Small intestine (tissue), 7 donors: ENCODE data around the gene KIAA1328. TPM values are rescaled to one million over a fixed set of nuclear protein-coding genes. Genes with fewer than 3 reads are reported as not detected.
"Not testable (repeated sequence)": the region's sequence is repeated elsewhere in the genome, so short reads cannot be mapped to it uniquely, and the experiment has no call there.

Source experiments
- DNase-seq, 2 donors: peaks; one replicate each; pipeline versions ENCODE4 v3.0.0 to v3.0.0-alpha.2; 2013
- FAIRE-seq: peaks from 2 replicates; lab custom pipeline; 2012; peaks lifted over from hg19 to GRCh38; lab: Jason Lieb, UNC
- H3K27ac ChIP-seq, 3 donors: one replicate each; pipeline ENCODE4 v1.5.1; 2013; ENCODE audit warnings: low read length in 2 of 3, mild to moderate bottlenecking in 2 of 3, control low read depth in 1 of 3, inconsistent platforms in 1 of 3, low read depth in 1 of 3, moderate library complexity in 1 of 3
- H3K27me3 ChIP-seq, 3 donors: one replicate each; pipeline ENCODE4 v1.6.1; 2013; ENCODE audit warnings: low read length in 3 of 3, inconsistent platforms in 1 of 3; ENCODE audit not compliant: control insufficient read depth in 3 of 3, insufficient read depth in 3 of 3
- H3K36me3 ChIP-seq, 3 donors: one replicate each; pipeline ENCODE4 v1.6.1; 2013; ENCODE audit warnings: low read length in 3 of 3, inconsistent platforms in 1 of 3, low read depth in 1 of 3, mild to moderate bottlenecking in 1 of 3, moderate library complexity in 1 of 3; ENCODE audit not compliant: control insufficient read depth in 3 of 3, insufficient read depth in 2 of 3
- H3K4me1 ChIP-seq, 3 donors: one replicate each; pipeline ENCODE4 v1.6.1; 2013; ENCODE audit warnings: low read length in 2 of 3, inconsistent platforms in 1 of 3, low read depth in 1 of 3, mild to moderate bottlenecking in 1 of 3, moderate library complexity in 1 of 3; ENCODE audit not compliant: control insufficient read depth in 3 of 3, insufficient read depth in 2 of 3
- H3K4me3 ChIP-seq, 3 donors: one replicate each; pipeline ENCODE4 v1.5.1; 2013; ENCODE audit warnings: low read length in 3 of 3, control low read depth in 1 of 3, inconsistent platforms in 1 of 3, low read depth in 1 of 3, mild to moderate bottlenecking in 1 of 3, moderate library complexity in 1 of 3
- H3K9me3 ChIP-seq, 2 donors: one replicate each; pipeline ENCODE4 v1.6.1; 2013; ENCODE audit warnings: low read depth in 1 of 2, low read length in 1 of 2; ENCODE audit not compliant: control insufficient read depth in 2 of 2, insufficient read depth in 1 of 2
- WGBS, 3 donors: extraction: QIAGEN DNeasy Blood & Tissue Kit; methylation state at CpG; one replicate each; pipeline ENCODE4 v1.1.7; 2013; 5-methylcytosine and 5-hydroxymethylcytosine counted together
- polyA plus RNA-seq, 4 donors: library from polyadenylated mRNA; stranded (reverse) in 3 of 4; unstranded in 1 of 4; fragments of 200-250 nt in 3 of 4; fragments of 120-200 nt in 1 of 4; gene quantifications; one replicate each; pipeline versions ENCODE4 v1.2.1 to v1.2.3, GENCODE V29; 2013
- donor health status: healthy with polysubstance abuse.
- donor health status: control.
- donor health status: control.
- donor health status: Bipolar disorder and iron deficiency.
- donor health status: healthy.

The KIAA1328 gene
- polyA plus RNA-seq, 4 donors, result 1.8 to 6.8 (median 2.6) TPM

DNA sequence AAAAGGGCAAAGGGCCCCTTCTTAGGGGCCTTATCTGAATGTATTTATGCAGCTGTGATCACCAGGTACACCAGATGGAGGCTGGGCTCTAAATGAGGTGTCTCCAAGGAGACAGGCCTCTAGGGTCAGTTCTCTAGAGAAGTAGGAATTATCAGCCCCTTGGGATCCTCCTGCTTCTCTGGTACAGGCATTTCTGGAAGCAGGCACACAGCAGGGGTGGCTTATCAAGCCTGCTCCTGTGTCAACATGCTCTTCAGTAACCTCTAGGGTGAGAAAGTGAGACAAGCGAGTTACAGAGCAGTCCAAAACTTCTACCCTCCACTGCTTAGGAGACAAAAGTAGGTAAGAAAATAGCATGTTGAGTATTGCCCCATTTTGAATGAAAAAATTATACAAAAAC, 13.9 kb upstream of the KIAA1328 start:
- H3K9me3 ChIP-seq, result no peaks in the 10 kb centered on the region
- no peaks in the 10 kb centered on the region for H3K27me3 ChIP-seq
- WGBS, 3 donors, result 19 to 56% (median 54%) methylated on average over 1 of the region's 1 CpG
- peaks cover 0 to 24% (median 2%) of the 10 kb centered on the region in 3 donors for H3K36me3 ChIP-seq
- H3K4me1 ChIP-seq, result no peaks in the 10 kb centered on the region
- DNase-seq, result peak in 1 of 2 donors; percentile 2
- no peak overlapping the region for H3K27ac ChIP-seq
- no peak overlapping the region for H3K4me3 ChIP-seq
- no peak for FAIRE-seq

GRCh38 chr18:36816096-36816495, 12.8 kb upstream of the KIAA1328 start:
- H3K4me3 ChIP-seq, H3K9me3 ChIP-seq, H3K27ac ChIP-seq, H3K4me1 ChIP-seq, FAIRE-seq, DNase-seq, H3K27me3 ChIP-seq: not testable (repeated sequence)
- H3K36me3 ChIP-seq, result peaks cover 0 to 20% (median 2%) of the 10 kb centered on the region in 3 donors

- no peaks in the 10 kb centered on the region for H3K9me3 ChIP-seq
- no peak overlapping the region for H3K4me3 ChIP-seq
- H3K36me3 ChIP-seq, result peaks cover 0 to 19% (median 2%) of the 10 kb centered on the region in 3 donors
- WGBS, 3 donors, result 98 to 100% (median 100%) methylated on average over 1 of the region's 1 CpG
- no peaks in the 10 kb centered on the region for H3K4me1 ChIP-seq
- DNase-seq (no peak), FAIRE-seq (no peak)
- H3K27me3 ChIP-seq, result no peaks in the 10 kb centered on the region
- no peak overlapping the region for H3K27ac ChIP-seq
Measured at GRCh38 chr18:36817039-36817438, 11.9 kb upstream of the KIAA1328 start.

GRCh38 chr18:36818652-36819051, 10.3 kb upstream of the KIAA1328 start:
- DNase-seq (no peak), FAIRE-seq (no peak)
- WGBS, 3 donors, result 91 to 97% (median 95%) methylated on average over 3 of the region's 3 CpGs
- H3K27me3 ChIP-seq, result no peaks in the 10 kb centered on the region
- no peak overlapping the region for H3K4me3 ChIP-seq
- peaks cover 0 to 11% (median 5%) of the 10 kb centered on the region in 3 donors for H3K36me3 ChIP-seq
- no peaks in the 10 kb centered on the region for H3K4me1 ChIP-seq
- H3K27ac ChIP-seq, result no peak overlapping the region
- no peaks in the 10 kb centered on the region for H3K9me3 ChIP-seq

DNA sequence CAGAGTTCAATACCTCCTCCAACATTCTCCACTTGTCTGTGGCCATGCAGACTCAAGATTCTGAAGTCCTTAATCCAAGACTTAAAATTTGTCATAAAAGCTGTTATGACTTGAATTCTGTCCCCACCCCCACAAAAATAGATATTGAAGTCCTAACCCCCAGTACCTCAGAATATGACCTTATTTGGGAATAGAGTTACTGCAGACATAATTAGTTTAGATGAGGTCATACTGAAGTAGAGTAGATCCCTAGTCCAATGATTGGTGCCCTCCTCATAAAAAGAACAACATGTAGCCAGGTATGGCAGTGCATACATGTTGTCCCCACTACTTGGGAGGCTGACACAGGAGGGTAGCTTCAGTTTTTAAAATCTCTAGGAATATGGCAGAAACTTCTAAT, 9.3 kb upstream of the KIAA1328 start:
- no peaks in the 10 kb centered on the region for H3K9me3 ChIP-seq
- no peak for FAIRE-seq

GRCh38 chr18:36821681-36822080, 7.2 kb upstream of the KIAA1328 start:
- H3K27me3 ChIP-seq, result no peaks in the 10 kb centered on the region
- H3K4me3 ChIP-seq, result no peak overlapping the region
- 95 to 100% (median 97%) methylated on average over 4 of the region's 4 CpGs for WGBS, 3 donors
- no peak overlapping the region for H3K27ac ChIP-seq
- peaks cover 0 to 8% (median 5%) of the 10 kb centered on the region in 3 donors for H3K36me3 ChIP-seq
- FAIRE-seq (no peak), DNase-seq (no peak)
- H3K4me1 ChIP-seq, result no peaks in the 10 kb centered on the region
- no peaks in the 10 kb centered on the region for H3K9me3 ChIP-seq

More for the DNA sequence above, 9.3 kb upstream of the KIAA1328 start:
- H3K27ac ChIP-seq, result no peak overlapping the region
- H3K4me3 ChIP-seq, result no peak overlapping the region
- peaks cover 0 to 11% (median 5%) of the 10 kb centered on the region in 3 donors for H3K36me3 ChIP-seq
- no peaks in the 10 kb centered on the region for H3K27me3 ChIP-seq
- DNase-seq, result no peak
- no peaks in the 10 kb centered on the region for H3K4me1 ChIP-seq

DNA sequence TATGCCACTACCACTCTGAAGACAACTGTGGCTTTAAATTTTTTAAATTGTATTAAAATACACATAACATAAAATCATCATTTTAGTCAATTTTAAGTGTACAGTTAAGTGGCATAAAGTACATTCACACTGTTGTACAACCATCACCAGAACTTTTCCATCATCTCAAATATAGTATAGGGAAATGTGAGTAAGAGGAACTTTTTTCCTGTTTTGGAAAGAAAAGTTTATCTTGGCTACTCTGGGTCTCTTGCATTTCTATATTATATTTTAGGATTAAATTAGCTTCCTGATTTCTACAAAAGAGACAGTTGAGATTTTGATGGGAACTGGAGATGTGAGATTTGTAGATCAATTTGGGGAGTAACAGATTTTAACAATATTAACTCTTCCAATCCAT, 3.4 kb upstream of the KIAA1328 start:
- FAIRE-seq (no peak), DNase-seq (no peak)
- H3K27ac ChIP-seq, result no peak overlapping the region

DNA sequence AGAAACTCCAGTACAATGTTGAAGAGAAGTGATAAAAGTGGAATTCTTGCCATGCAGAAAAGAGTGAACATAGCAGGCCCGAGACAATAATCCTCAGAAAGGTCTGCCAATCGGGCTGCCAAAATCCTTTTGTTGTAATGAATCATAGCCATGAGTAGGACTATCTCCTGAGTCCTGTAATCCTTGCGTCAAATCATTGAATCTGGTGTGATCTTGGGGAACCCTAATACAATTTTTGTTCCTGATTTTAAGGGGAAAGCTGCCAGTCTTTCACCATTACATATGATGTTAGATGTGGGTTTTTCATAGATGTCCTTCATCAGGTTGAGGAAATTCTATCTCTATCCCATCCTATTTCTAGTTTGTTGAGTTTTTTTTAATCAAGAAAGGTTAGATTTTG, 2.4 kb upstream of the KIAA1328 start:
- no peaks in the 10 kb centered on the region for H3K27me3 ChIP-seq
- FAIRE-seq, result no peak

More for the DNA sequence above, 3.4 kb upstream of the KIAA1328 start:
- Histone ChIP-seq H3K27me3 (no peaks in the 10 kb centered on the region), H3K36me3 (peaks cover 0 to 3% (median 0%) of the 10 kb centered on the region in 3 donors), H3K4me1 (peaks cover 0 to 4% (median 3%) of the 10 kb centered on the region in 3 donors), H3K4me3 (no peak overlapping the region), H3K9me3 (no peaks in the 10 kb centered on the region)

GRCh38 chr18:36828157-36828629, 734 bp upstream of the KIAA1328 start:
- FAIRE-seq (no peak), DNase-seq (peak in 1 of 2 donors; percentile 43)
- Histone ChIP-seq H3K4me1 (peaks cover 0 to 4% (median 3%) of the 10 kb centered on the region in 3 donors), H3K9me3 (no peaks in the 10 kb centered on the region), H3K27ac (peak overlapping the region; percentile 27 to 88 (median 81)), H3K4me3 (peak overlapping the region; percentile 62 to 91 (median 73)), H3K27me3 (no peaks in the 10 kb centered on the region), H3K36me3 (peaks cover 0 to under 1% (median 0%) of the 10 kb centered on the region in 3 donors)
- 0 to 1% (median 1%) methylated on average over 18 of the region's 18 CpGs for WGBS, 3 donors

More for the DNA sequence above, 2.4 kb upstream of the KIAA1328 start:
- H3K4me1 ChIP-seq, result peaks cover 0 to 4% (median 3%) of the 10 kb centered on the region in 3 donors
- H3K9me3 ChIP-seq, result no peaks in the 10 kb centered on the region
- no peak overlapping the region for H3K4me3 ChIP-seq
- 95 to 99% (median 97%) methylated on average over 3 of the region's 3 CpGs for WGBS, 3 donors
- peaks cover 0 to 3% (median 0%) of the 10 kb centered on the region in 3 donors for H3K36me3 ChIP-seq
- no peak for DNase-seq
- no peak overlapping the region for H3K27ac ChIP-seq
